Measurements from ENCODE around the gene TBL1XR1. TPM values are rescaled to one million over a fixed set of nuclear protein-coding genes. Genes with fewer than 3 reads are reported as not detected.

Gene TBL1XR1
- total and polyA plus RNA-seq, 2 of the 13 experiments (the other 11 are each of a cell fraction or from before 2014, with no cell fraction given), result 57.7 to 62.5 TPM

GRCh38 chr3:177177749-177178221 is 19.5 kb downstream of the TBL1XR1 start:
- no TSS peak for BruUV-seq (replicated peaks)
- Histone ChIP-seq H3K36me3 (replicated peaks in 1 of 2; ENCODE audit: control insufficient read depth in 1 of 2, insufficient read depth in 2 of 2, low read length in 2 of 2) (peaks cover 0 to 2% of the 10 kb centered on the region in 2 experiments; a peak in 2 of 5 replicates), H2AFZ (ENCODE audit: low read length) (no peak overlapping the region), H4K20me1 (ENCODE audit: insufficient read depth, low read length) (peaks cover 74% of the 10 kb centered on the region), H3K9ac (ENCODE audit: insufficient read depth, low read depth, low read length) (no peak overlapping the region), H3K4me1 (ENCODE audit: insufficient read depth, low read length) (peaks cover 35% of the 10 kb centered on the region), H3K4me3 (replicated peaks in 1 of 3; ENCODE audit: insufficient read depth in 1 of 3, low read depth in 2 of 3, low read length in 3 of 3) (no peak overlapping the region), H3K9me3 (ENCODE audit: low read length) (no peaks in the 10 kb centered on the region), H3K79me2 (ENCODE audit: insufficient read depth, low read length) (peaks cover 97% of the 10 kb centered on the region), H3K4me2 (ENCODE audit: low read depth, low read length) (no peak overlapping the region), H3K27ac (ENCODE audit: extremely low read length, insufficient read depth, low read length) (no peak overlapping the region), H3K27me3 (ENCODE audit: control insufficient read depth in 1 of 2, insufficient read depth in 2 of 2, low read length in 2 of 2) (no peaks in the 10 kb centered on the region)
- POLR2A ChIA-PET, result no interaction called here
- intact Hi-C loops (cut with micrococcal nuclease; ENCODE audit: unreplicated experiment) (no loop called here), in situ Hi-C loops (cut with HindIII; ENCODE audit: extremely low pct_ligation_motif_present, low pct_unique_long_range_greater_than_20kb) (no loop called here)
- TF ChIP-seq REST (IDR thresholded peaks at IDR 0.05; ENCODE audit: borderline replicate concordance in 1 of 2, low read depth in 1 of 2, low read length in 2 of 2), result no peak
- no peak for TF ChIP-seq ELF1 (CRISPR knock-in tag; IDR thresholded peaks at IDR 0.05)
- no peak for TF ChIP-seq ZNF513 (CRISPR knock-in tag; conservative IDR thresholded peaks at IDR 0.05)
- no peak for TF ChIP-seq SRSF9 (IDR thresholded peaks at IDR 0.05; ENCODE audit: borderline replicate concordance, insufficient read depth, low read depth, low read length, poor library complexity, severe bottlenecking)
- no peak for TF ChIP-seq NFATC3 (CRISPR knock-in tag; IDR thresholded peaks at IDR 0.05)
- CTCF ChIA-PET (ENCODE audit: low intra/inter-chr PET ratio, low total read pairs), result no interaction called here
- FAIRE-seq (no peak), ATAC-seq (no peak), DNase-seq (ENCODE audit: low spot score) (no peak)
- 91% methylated on average over 8 of the region's 8 CpGs for WGBS (ENCODE audit: low lambda C conversion rate)
